ENCODE data around the gene KCNE2.
"Not testable (repeated sequence)": the region's sequence is repeated elsewhere in the genome, so short reads cannot be mapped to it uniquely, and the experiment has no call there.

KCNE2 gene

DNA sequence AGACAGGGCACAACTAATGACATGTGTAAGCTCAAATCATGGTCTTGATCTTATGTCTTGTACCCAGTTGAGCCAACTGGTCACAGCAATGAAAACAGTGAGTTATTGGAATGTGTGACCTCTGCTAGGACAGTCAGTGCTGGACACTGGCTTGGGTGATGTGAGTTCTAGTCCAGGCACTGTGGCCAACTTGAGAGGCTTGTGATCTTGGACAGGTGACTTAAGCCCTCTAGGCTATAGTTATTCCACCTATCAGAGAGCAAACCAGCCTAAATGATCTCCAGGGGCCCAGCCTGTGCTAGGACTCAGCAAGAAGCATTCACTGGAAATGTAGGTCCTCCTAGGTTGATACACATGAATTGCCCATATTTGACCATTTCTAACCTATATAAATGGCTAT is 1.1 kb downstream of the KCNE2 start:
- no peak overlapping the region for H3K4me3 ChIP-seq (ENCODE audit: low read depth in 1 of 5, low read length in 5 of 5)
- no peak overlapping the region for H3K27ac ChIP-seq (ENCODE audit: low read depth, low read length)
- H3K9ac ChIP-seq (ENCODE audit: low read length in 5 of 5) = no peak overlapping the region
- peaks cover 0 to 7% (median 5%) of the 10 kb centered on the region in 5 donors for H3K4me1 ChIP-seq (ENCODE audit: control insufficient read depth in 5 of 5, insufficient read depth in 5 of 5, low read length in 5 of 5)
- H3K36me3 ChIP-seq (ENCODE audit: control insufficient read depth in 5 of 5, insufficient read depth in 5 of 5, low read length in 5 of 5) = no peaks in the 10 kb centered on the region
- no peaks in the 10 kb centered on the region for H3K9me3 ChIP-seq (ENCODE audit: control insufficient read depth in 5 of 5, low read length in 5 of 5)
- H3K27me3 ChIP-seq (ENCODE audit: control insufficient read depth in 5 of 5, insufficient read depth in 4 of 5, low read length in 5 of 5) = peaks cover 0 to 5% (median 0%) of the 10 kb centered on the region in 5 donors

DNA sequence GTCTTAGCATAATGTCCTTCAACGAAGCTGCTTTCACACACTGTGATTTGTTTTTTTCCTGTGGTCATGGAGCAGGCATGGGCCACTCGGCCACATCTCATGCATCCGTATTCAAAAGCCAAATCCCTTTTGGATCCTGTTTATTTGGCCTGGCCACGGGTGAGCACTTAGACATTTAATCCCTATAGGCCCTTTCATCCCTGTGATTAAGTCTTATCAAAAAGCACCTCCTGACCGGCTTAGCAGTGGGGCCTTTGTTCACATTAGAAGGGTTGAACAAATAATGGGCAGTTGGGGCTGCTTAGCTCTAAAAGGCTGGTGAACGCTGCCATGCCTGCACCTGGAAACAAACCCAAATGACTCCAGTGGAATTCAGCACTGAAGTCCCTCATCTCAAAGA is 2.0 kb downstream of the KCNE2 start:
- Histone ChIP-seq H3K4me1 (ENCODE audit: control insufficient read depth in 5 of 5, insufficient read depth in 5 of 5, low read length in 5 of 5) (peaks cover 0 to 7% (median 5%) of the 10 kb centered on the region in 5 donors), H3K36me3 (ENCODE audit: control insufficient read depth in 5 of 5, insufficient read depth in 5 of 5, low read length in 5 of 5) (no peaks in the 10 kb centered on the region), H3K27ac (ENCODE audit: low read depth, low read length) (no peak overlapping the region), H3K9me3 (ENCODE audit: control insufficient read depth in 5 of 5, low read length in 5 of 5) (no peaks in the 10 kb centered on the region), H3K4me3 (ENCODE audit: low read depth in 1 of 5, low read length in 5 of 5) (no peak overlapping the region), H3K9ac (ENCODE audit: low read length in 5 of 5) (no peak overlapping the region), H3K27me3 (ENCODE audit: control insufficient read depth in 5 of 5, insufficient read depth in 4 of 5, low read length in 5 of 5) (peaks cover 0 to 3% (median 0%) of the 10 kb centered on the region in 5 donors)

DNA sequence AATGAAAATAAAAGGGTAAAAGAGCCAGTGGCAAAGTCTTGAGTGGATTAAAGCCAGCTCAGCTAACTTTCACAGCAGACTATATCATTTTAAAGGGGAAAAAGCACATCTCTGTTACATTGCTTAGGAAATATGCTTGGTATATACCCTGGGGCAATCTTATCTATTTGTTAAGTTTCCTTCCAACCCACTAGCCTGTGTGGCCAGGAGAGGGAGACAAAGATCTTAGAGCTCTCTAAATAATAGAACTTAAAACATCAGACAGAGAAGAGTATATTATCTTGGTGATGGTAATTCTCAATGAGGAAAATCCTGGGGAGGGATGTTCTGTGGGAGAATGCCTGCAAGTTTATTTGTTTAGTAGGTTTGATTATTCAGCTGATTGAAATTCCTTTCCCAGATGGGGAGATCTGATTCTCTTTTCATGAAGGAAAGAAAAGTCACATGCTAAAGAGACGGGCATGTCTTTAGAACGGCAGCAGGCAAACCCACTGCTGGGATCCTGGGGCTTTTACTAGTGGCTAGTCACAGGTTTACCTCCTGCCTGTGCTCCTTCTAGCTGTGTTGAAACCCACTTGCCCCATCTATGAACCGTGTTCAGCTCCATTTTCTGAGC is 3.6 kb downstream of the KCNE2 start:
- Histone ChIP-seq H3K9me3 (ENCODE audit: control insufficient read depth in 5 of 5, low read length in 5 of 5) (no peaks in the 10 kb centered on the region), H3K9ac (ENCODE audit: low read length in 5 of 5) (no peak overlapping the region), H3K4me1 (ENCODE audit: control insufficient read depth in 5 of 5, insufficient read depth in 5 of 5, low read length in 5 of 5) (no peaks in the 10 kb centered on the region), H3K27ac (ENCODE audit: low read depth, low read length) (no peak overlapping the region), H3K4me3 (ENCODE audit: low read depth in 1 of 5, low read length in 5 of 5) (no peak overlapping the region), H3K36me3 (ENCODE audit: control insufficient read depth in 5 of 5, insufficient read depth in 5 of 5, low read length in 5 of 5) (no peaks in the 10 kb centered on the region), H3K27me3 (ENCODE audit: control insufficient read depth in 5 of 5, insufficient read depth in 4 of 5, low read length in 5 of 5) (no peaks in the 10 kb centered on the region)

DNA sequence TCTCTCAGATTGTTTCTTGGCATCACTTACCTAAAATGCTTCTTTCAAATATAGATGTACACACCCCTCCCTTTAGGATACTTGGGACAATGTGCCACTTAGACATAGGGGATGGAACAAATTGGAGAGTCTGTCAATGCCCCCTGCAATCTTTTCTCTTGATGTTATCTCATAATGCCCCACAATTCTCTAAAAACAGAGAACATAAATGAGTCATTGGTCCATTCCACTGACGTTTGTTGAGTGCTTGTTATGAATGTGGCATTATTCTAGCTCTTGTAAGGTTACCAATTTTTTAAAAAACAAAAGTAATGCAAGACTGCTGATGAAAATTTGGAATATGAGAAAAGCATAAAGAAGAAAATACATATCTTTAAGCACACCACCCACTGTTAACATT is 5.9 kb downstream of the KCNE2 start:
- Histone ChIP-seq H3K9me3 (ENCODE audit: control insufficient read depth in 5 of 5, low read length in 5 of 5) (no peaks in the 10 kb centered on the region), H3K27me3 (ENCODE audit: control insufficient read depth in 5 of 5, insufficient read depth in 4 of 5, low read length in 5 of 5) (no peaks in the 10 kb centered on the region), H3K9ac (ENCODE audit: low read length in 5 of 5) (no peak overlapping the region), H3K4me3 (ENCODE audit: low read depth in 1 of 5, low read length in 5 of 5) (no peak overlapping the region), H3K4me1 (ENCODE audit: control insufficient read depth in 5 of 5, insufficient read depth in 5 of 5, low read length in 5 of 5) (no peaks in the 10 kb centered on the region), H3K27ac (ENCODE audit: low read depth, low read length) (no peak overlapping the region), H3K36me3 (ENCODE audit: control insufficient read depth in 5 of 5, insufficient read depth in 5 of 5, low read length in 5 of 5) (no peaks in the 10 kb centered on the region)

DNA sequence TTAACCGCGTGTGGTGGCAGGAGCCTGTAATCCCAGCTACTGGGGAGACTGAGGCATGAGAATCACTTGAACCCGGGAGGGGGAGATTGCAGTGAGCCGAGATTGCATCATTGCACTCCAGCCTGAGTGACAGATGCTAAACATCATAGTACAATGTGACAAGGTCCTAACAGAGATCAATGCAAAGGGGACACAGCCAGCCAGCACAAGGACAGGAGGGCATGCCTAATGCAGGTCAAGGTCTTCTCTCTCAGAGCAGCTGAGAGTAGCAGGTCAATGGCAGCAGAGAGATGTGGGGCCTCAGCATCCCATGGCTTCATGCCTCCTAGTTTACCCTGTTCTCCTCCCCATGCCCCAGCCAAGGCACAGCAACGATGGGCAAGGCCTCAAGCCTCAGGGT is 8.5 kb downstream of the KCNE2 start:
- H3K27me3 ChIP-seq (ENCODE audit: control insufficient read depth in 5 of 5, insufficient read depth in 4 of 5, low read length in 5 of 5) = no peaks in the 10 kb centered on the region
- H3K9ac ChIP-seq (ENCODE audit: low read length in 5 of 5) = no peak overlapping the region
- H3K27ac ChIP-seq (ENCODE audit: low read depth, low read length) = no peak overlapping the region
- H3K36me3 ChIP-seq (ENCODE audit: control insufficient read depth in 5 of 5, insufficient read depth in 5 of 5, low read length in 5 of 5) = no peaks in the 10 kb centered on the region
- no peak overlapping the region for H3K4me3 ChIP-seq (ENCODE audit: low read depth in 1 of 5, low read length in 5 of 5)
- no peaks in the 10 kb centered on the region for H3K4me1 ChIP-seq (ENCODE audit: control insufficient read depth in 5 of 5, insufficient read depth in 5 of 5, low read length in 5 of 5)
- H3K9me3 ChIP-seq (ENCODE audit: control insufficient read depth in 5 of 5, low read length in 5 of 5) = no peaks in the 10 kb centered on the region

DNA sequence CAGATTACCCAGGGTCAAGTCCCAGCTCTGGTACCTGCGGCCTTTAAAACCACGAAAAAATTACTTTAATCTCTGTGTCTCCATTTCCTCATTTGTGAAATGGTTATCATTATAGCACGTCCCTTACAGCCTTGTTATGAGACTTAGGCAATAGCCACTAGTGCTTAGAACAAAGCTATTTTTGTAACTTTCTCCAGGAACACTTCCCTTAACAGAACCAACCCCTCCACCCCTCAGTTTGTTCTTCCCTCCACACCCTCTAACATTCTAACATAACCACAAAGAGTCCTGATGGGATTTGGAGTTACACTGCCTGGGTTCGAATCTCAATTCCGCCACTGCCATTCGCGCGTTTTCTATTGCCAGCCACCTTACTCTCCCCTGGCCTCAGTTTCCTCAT is 10.7 kb downstream of the KCNE2 start:
- H3K27ac ChIP-seq (ENCODE audit: low read depth, low read length); H3K9ac ChIP-seq (ENCODE audit: low read length in 5 of 5); H3K27me3 ChIP-seq (ENCODE audit: control insufficient read depth in 5 of 5, insufficient read depth in 4 of 5, low read length in 5 of 5); H3K9me3 ChIP-seq (ENCODE audit: control insufficient read depth in 5 of 5, low read length in 5 of 5); H3K4me3 ChIP-seq (ENCODE audit: low read depth in 1 of 5, low read length in 5 of 5); H3K4me1 ChIP-seq (ENCODE audit: control insufficient read depth in 5 of 5, insufficient read depth in 5 of 5, low read length in 5 of 5); H3K36me3 ChIP-seq (ENCODE audit: control insufficient read depth in 5 of 5, insufficient read depth in 5 of 5, low read length in 5 of 5): not testable (repeated sequence)

DNA sequence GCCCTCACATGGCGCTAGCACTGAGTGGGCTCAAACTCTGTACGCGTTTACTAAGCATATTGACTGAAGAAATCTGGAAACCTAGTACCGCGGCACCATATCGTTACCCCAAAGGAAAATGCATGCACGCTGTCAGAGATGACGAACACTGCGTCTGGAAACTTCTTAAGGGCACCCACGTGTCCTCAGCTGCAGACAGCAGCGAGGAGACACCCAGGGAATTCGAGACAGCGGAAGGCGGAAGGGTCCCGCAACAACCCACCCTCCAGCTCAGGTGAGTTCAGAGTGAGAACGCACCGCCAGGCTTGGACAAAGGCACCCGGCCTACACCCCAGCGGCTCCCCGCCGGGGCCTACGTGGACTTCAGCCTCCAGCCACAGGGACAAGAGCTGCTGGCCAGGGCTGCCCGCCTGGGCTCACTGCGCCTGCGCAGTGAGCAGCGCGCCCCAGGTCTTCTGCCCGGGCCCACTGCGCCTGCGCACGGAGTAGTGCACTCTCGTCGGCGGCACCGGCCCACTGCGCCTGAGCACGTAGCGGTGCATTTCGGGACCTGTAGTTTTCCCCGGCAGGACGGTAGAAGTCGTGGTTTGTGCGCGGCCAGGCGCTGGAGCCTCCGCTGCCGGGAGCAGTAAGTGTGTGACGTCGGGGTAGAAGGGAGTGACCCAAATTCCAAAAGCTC is 11.3 kb downstream of the KCNE2 start, which contains the start of gene SMIM11:
TSS of gene SMIM11 (plus strand) at position 568 of the 679 bp plus-strand sequence. CDS start 3,998 bp downstream, outside the sequence.
- not testable (repeated sequence) for H3K9me3 ChIP-seq (ENCODE audit: control insufficient read depth in 5 of 5, low read length in 5 of 5); H3K4me3 ChIP-seq (ENCODE audit: low read depth in 1 of 5, low read length in 5 of 5); H3K9ac ChIP-seq (ENCODE audit: low read length in 5 of 5); H3K4me1 ChIP-seq (ENCODE audit: control insufficient read depth in 5 of 5, insufficient read depth in 5 of 5, low read length in 5 of 5); H3K27me3 ChIP-seq (ENCODE audit: control insufficient read depth in 5 of 5, insufficient read depth in 4 of 5, low read length in 5 of 5); H3K27ac ChIP-seq (ENCODE audit: low read depth, low read length); H3K36me3 ChIP-seq (ENCODE audit: control insufficient read depth in 5 of 5, insufficient read depth in 5 of 5, low read length in 5 of 5)

DNA sequence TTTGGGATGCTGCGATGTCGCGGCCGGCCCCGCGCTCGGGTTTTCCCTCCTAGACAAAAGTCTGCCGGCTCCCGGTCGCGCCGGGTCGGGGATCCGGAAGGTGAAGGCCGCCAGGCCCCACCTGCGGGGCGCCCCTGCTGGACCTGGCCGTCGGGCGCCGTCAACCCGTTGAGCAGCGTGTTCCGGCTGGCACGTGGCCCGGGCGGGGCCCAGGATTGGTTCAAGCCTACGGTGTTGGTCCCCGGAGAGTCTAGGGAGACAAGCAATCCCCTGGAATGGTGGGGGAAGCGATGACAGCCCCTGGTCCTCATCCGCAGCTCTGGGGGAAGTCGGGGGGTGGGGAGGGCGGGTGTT is 11.8 kb downstream of the KCNE2 start:
- not testable (repeated sequence) for H3K4me1 ChIP-seq (ENCODE audit: control insufficient read depth in 5 of 5, insufficient read depth in 5 of 5, low read length in 5 of 5); H3K9ac ChIP-seq (ENCODE audit: low read length in 5 of 5); H3K9me3 ChIP-seq (ENCODE audit: control insufficient read depth in 5 of 5, low read length in 5 of 5); H3K27ac ChIP-seq (ENCODE audit: low read depth, low read length); H3K4me3 ChIP-seq (ENCODE audit: low read depth in 1 of 5, low read length in 5 of 5); H3K36me3 ChIP-seq (ENCODE audit: control insufficient read depth in 5 of 5, insufficient read depth in 5 of 5, low read length in 5 of 5); H3K27me3 ChIP-seq (ENCODE audit: control insufficient read depth in 5 of 5, insufficient read depth in 4 of 5, low read length in 5 of 5)

DNA sequence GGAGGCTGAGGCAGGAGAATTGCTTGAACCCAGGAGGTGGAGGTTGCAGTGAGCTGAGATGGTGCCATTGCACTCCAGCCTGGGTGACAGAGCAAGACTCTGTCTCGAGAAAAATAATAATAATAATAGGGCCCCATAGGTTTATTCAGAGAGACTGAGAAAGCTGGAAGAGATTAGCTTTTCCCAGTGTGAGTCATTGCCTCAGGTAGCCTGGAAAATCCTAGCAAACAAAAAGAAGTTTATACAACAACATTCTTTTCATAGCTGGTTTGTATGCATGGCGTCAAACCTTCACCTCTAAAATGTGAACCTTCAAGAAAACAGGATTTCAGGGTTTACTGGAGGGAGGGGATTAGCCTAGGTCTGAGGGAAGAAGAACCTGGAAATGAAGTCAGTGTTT is 19.3 kb downstream of the KCNE2 start:
- not testable (repeated sequence) for H3K9ac ChIP-seq (ENCODE audit: low read length in 5 of 5); H3K4me3 ChIP-seq (ENCODE audit: low read depth in 1 of 5, low read length in 5 of 5)

DNA sequence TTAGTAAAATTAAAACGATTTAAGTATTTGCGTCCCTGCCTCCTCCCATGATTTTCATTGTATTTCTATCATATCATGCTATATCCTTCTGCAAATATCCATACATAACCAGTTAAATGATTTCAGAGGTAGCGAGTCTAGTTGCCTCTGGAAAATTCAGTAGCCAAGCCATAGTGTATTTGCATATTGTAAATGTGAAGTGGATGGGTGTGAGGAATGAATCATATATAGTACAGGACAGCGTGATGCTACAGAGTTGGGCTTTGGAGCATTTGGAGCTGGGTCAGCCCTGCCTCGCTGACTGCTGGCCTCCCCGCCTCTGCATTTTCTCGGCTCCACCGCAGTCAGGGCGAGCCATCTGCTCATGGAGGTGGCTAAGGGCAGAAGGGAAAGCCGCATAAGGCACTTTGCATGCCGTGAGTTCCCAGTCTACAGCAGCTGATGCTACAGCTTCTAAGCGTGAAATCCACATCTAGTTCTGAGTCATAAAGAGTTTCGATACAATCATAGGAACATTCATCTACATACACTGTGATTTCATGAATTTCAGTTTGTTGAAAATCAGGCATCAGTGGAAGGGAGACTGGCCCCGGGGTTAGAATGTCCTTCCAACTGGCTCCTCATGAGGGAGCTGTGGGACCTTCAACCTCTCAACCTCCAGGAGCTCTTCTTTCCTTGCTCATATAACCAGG is 20.1 kb downstream of the KCNE2 start:
- H3K4me3 ChIP-seq (ENCODE audit: low read depth in 1 of 5, low read length in 5 of 5); H3K9me3 ChIP-seq (ENCODE audit: control insufficient read depth in 5 of 5, low read length in 5 of 5); H3K27ac ChIP-seq (ENCODE audit: low read depth, low read length); H3K9ac ChIP-seq (ENCODE audit: low read length in 5 of 5); H3K36me3 ChIP-seq (ENCODE audit: control insufficient read depth in 5 of 5, insufficient read depth in 5 of 5, low read length in 5 of 5); H3K27me3 ChIP-seq (ENCODE audit: control insufficient read depth in 5 of 5, insufficient read depth in 4 of 5, low read length in 5 of 5); H3K4me1 ChIP-seq (ENCODE audit: control insufficient read depth in 5 of 5, insufficient read depth in 5 of 5, low read length in 5 of 5): not testable (repeated sequence)

More for the DNA sequence above, 19.3 kb downstream of the KCNE2 start:
- H3K27ac ChIP-seq (ENCODE audit: low read depth, low read length); H3K27me3 ChIP-seq (ENCODE audit: control insufficient read depth in 5 of 5, insufficient read depth in 4 of 5, low read length in 5 of 5); H3K9me3 ChIP-seq (ENCODE audit: control insufficient read depth in 5 of 5, low read length in 5 of 5); H3K4me1 ChIP-seq (ENCODE audit: control insufficient read depth in 5 of 5, insufficient read depth in 5 of 5, low read length in 5 of 5); H3K36me3 ChIP-seq (ENCODE audit: control insufficient read depth in 5 of 5, insufficient read depth in 5 of 5, low read length in 5 of 5): not testable (repeated sequence)
